Stomach (tissue), 9 donors: ENCODE measurements around the gene MILR1. TPM values are rescaled to one million over a fixed set of nuclear protein-coding genes. Genes with fewer than 3 reads are reported as not detected.
"Not testable (repeated sequence)": the region's sequence is repeated elsewhere in the genome, so short reads cannot be mapped to it uniquely, and the experiment has no call there.

Experiments used
- DNase-seq, 2 donors: peaks; one replicate each; pipeline versions ENCODE4 v3.0.0 to v3.0.0-alpha.2; 2013 to 2019
- H3K27ac ChIP-seq, 5 donors: fragments of 200-600 bp in 4 of 5; sonication (generic) in 4 of 5; one replicate each; pipeline ENCODE4 v1.5.1; 2013 to 2019; ENCODE audit warnings: mild to moderate bottlenecking in 1 of 5, moderate library complexity in 1 of 5
- H3K27me3 ChIP-seq, 3 donors: fragments of 200-600 bp; sonication (generic); one replicate each; pipeline ENCODE4 v1.5.1; 2017 to 2019; ENCODE audit warnings: mixed run types in 1 of 3
- H3K36me3 ChIP-seq, 4 donors: fragments of 200-600 bp; sonication (generic); 1 replicate in 3 of 4; 2 replicates in 1 of 4; pipeline ENCODE4 v1.5.1; 2016 to 2019
- H3K4me1 ChIP-seq, 4 donors: fragments of 200-600 bp; sonication (generic); one replicate each; pipeline ENCODE4 v1.5.1; 2016 to 2019
- H3K4me3 ChIP-seq, 4 donors: fragments of 200-600 bp; sonication (generic) in 3 of 4; one replicate each; pipeline ENCODE4 v1.5.1; 2016 to 2019; ENCODE audit warnings: mild to moderate bottlenecking in 1 of 4
- H3K9me3 ChIP-seq, 4 donors: fragments of 200-600 bp; sonication (generic); one replicate each; pipeline ENCODE4 v1.5.1; 2016 to 2019
- EP300 ChIP-seq: sonication (generic); formaldehyde crosslinking; IDR thresholded peaks from one replicate; pipeline ENCODE4 v1.6.1; 2017; ENCODE audit warnings: antibody characterized with exemption
- POLR2A ChIP-seq, 4 donors: fragments of 450-650 bp; IDR thresholded peaks; one replicate each; pipeline ENCODE4 v1.6.1; 2016; ENCODE audit warnings: antibody characterized with exemption in 4 of 4, control low read depth in 2 of 4, mild to moderate bottlenecking in 1 of 4, moderate library complexity in 1 of 4
- POLR2AphosphoS5 ChIP-seq, 3 donors: sonication (generic); formaldehyde crosslinking; IDR thresholded peaks; one replicate each; pipeline ENCODE4 v1.6.1; 2016; ENCODE audit warnings: antibody characterized with exemption in 3 of 3
- WGBS, 5 donors: extraction: QIAGEN DNeasy Blood & Tissue Kit in 3 of 5; methylation state at CpG; one replicate each; pipeline versions ENCODE4 v1.1.5 to v1.1.7; 2013 to 2018; 5-methylcytosine and 5-hydroxymethylcytosine counted together
- intact Hi-C: fragments of 100-400 bp; cut with DNase I; formaldehyde crosslinking; loops from one replicate; pipeline ENCODE4 v1.15.1; 2023; ENCODE audit warnings: low total_unique reads
- polyA plus RNA-seq, 3 donors: library from polyadenylated mRNA; stranded (reverse); fragments of 200-250 nt; gene quantifications; one replicate each; pipeline ENCODE4 v1.2.3, GENCODE V29; 2013
- total RNA-seq, 5 donors: library from RNA; depleted of rRNA; stranded (reverse); fragments of >200 nt; gene quantifications; one replicate each; pipeline versions ENCODE4 v1.1.0 to v1.2.3, GENCODE V29; 2014 to 2016
- TF ChIP-seq, protein P1 (sequence below), 7 experiments: fragments of 450-650 bp in 4 of 7; fragments of 200-600 bp in 3 of 7; sonication (generic) in 3 of 7; IDR thresholded peaks; one replicate each; pipeline ENCODE4 v1.5.1; 2016 to 2019; ENCODE audit warnings: antibody characterized with exemption in 7 of 7, control low read depth in 2 of 7, mild to moderate bottlenecking in 1 of 7
- donor health status: healthy with polysubstance abuse.
- donor health status: Bipolar disorder and iron deficiency.
- donor health status: healthy.

MILR1 gene
- total and polyA plus RNA-seq, 8 donors, result 1.4 to 4.2 (median 2.7) TPM; not detected in 3

DNA sequence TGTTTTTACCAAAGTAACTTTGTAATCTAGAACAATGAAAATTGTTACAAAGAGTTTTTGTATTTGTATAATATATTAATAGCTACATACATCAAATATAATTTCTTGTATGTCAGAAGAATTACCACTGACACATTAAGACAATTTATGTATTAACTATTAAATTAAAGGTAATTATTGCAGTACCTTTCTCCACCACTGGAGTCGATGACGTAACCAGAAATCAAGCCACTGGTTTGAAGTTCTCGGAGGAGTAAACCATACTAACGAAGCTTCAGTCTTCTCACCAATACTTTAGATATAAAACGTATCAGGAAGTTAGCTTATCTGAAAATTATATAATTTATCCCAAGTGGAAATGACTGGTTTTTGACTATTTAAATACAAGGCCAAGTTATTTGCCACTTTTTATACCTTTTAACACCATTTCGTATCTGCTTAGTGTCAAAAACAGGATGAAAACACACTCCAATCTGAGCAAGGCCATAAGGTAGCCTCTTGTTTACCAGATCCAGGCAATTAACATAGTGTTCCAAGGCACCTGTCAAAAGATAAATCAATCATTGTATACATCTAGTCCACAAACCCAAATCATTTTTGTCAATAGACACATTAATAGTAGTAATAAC is 43.7 kb downstream of the MILR1 start:
- Histone ChIP-seq H3K27ac (no peak overlapping the region), H3K4me1 (peaks cover 21 to 36% (median 28%) of the 10 kb centered on the region in 4 donors), H3K27me3 (no peaks in the 10 kb centered on the region), H3K36me3 (peaks cover 6 to 55% (median 53%) of the 10 kb centered on the region in 4 donors), H3K4me3 (no peak overlapping the region), H3K9me3 (no peaks in the 10 kb centered on the region)
- WGBS, 5 donors, result 77 to 82% (median 79%) methylated on average over 6 of the region's 6 CpGs
- TF ChIP-seq EP300, result no peak
- TF ChIP-seq, protein P1, sequence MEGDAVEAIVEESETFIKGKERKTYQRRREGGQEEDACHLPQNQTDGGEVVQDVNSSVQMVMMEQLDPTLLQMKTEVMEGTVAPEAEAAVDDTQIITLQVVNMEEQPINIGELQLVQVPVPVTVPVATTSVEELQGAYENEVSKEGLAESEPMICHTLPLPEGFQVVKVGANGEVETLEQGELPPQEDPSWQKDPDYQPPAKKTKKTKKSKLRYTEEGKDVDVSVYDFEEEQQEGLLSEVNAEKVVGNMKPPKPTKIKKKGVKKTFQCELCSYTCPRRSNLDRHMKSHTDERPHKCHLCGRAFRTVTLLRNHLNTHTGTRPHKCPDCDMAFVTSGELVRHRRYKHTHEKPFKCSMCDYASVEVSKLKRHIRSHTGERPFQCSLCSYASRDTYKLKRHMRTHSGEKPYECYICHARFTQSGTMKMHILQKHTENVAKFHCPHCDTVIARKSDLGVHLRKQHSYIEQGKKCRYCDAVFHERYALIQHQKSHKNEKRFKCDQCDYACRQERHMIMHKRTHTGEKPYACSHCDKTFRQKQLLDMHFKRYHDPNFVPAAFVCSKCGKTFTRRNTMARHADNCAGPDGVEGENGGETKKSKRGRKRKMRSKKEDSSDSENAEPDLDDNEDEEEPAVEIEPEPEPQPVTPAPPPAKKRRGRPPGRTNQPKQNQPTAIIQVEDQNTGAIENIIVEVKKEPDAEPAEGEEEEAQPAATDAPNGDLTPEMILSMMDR (IDR thresholded peaks at IDR 0.05), result peak in 4 of 7 experiments; percentile 16 to 73 (median 48)
- no peak for DNase-seq
- intact Hi-C loops, result no loop called here

DNA sequence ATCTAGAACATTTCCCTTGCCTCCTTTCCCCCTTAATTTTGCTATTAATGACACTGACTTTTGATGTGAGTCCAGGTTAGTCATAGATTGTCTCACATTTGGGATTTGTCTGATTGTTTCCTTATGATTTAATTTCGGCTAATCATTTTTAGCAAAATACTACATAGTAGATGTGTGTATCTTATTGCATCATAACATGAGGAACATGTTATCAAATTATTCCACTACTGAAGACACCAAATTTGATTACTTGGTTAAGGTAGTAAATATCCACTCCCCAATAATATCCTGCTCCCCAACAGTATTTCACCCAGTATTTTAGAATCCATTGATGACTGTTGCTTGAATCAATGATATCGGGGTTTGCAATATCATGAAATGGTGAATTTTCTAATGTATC is 45.2 kb downstream of the MILR1 start:
- 93 to 100% (median 97%) methylated on average over 2 of the region's 2 CpGs for WGBS, 5 donors
- no peak for TF ChIP-seq POLR2AphosphoS5 (IDR thresholded peaks at IDR 0.05)
- no peak for TF ChIP-seq POLR2A (IDR thresholded peaks at IDR 0.05)
- no peak for TF ChIP-seq EP300
- TF ChIP-seq, protein P1 (IDR thresholded peaks at IDR 0.05), result no peak
- intact Hi-C loops, result no loop called here

DNA sequence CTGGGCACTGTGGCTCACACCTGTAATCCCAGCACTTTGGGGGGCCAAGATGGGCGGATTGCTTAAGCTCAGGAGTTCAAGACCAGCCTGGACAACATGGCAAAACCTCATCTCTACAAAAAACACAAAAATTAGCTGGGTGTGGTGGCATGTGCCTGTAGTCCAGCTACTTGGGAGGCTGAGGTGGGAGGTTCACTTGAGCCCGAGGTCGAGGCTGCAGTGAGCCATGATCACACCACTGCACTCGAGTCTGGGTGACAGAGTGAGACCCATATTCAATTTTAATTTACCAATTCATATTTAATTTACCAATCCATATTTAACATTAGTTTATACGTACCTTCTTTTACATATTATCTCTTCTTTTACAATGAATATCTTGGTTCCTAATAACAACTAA is 46.4 kb downstream of the MILR1 start:
- H3K4me1 ChIP-seq, result peaks cover 34 to 63% (median 48%) of the 10 kb centered on the region in 4 donors
- WGBS, 5 donors, result 86 to 95% (median 90%) methylated on average over 5 of the region's 5 CpGs
- H3K27me3 ChIP-seq, intact Hi-C loops, H3K9me3 ChIP-seq, DNase-seq, H3K27ac ChIP-seq: not testable (repeated sequence)
- peak overlapping the region in 2 of 4 donors; percentile 78 to 90 for H3K4me3 ChIP-seq
- H3K36me3 ChIP-seq, result peaks cover 27 to 57% (median 53%) of the 10 kb centered on the region in 4 donors

More for the DNA sequence above, 45.2 kb downstream of the MILR1 start:
- no peak for DNase-seq
- H3K4me1 ChIP-seq, result peaks cover 29 to 51% (median 42%) of the 10 kb centered on the region in 4 donors
- H3K9me3 ChIP-seq, result no peaks in the 10 kb centered on the region
- H3K27ac ChIP-seq, result no peak overlapping the region
- peaks cover 19 to 57% (median 53%) of the 10 kb centered on the region in 4 donors for H3K36me3 ChIP-seq
- H3K4me3 ChIP-seq, result no peak overlapping the region
- H3K27me3 ChIP-seq, result no peaks in the 10 kb centered on the region

DNA sequence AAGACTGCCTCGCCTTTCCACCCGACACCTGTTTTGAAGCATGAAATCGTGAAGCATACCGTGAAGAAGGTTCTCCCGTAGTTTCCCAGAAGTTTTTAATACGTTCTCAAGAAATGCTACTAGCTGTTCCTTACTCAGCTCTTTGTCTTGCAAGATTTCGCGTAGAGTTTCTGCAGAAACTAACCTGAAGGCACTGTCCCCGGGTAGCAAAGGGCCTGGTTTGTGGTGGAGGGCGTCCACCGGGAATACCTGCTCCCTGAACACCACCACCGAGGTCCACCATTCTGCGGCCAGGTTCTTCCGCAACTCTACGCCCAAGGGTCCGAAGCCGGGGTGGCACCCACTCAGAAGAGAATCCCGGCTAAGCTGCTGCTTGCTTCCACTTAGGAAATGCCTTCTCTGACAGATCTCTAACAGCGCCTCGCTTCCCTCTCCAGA is 47.5 kb downstream of the MILR1 start:
- H3K9me3 ChIP-seq, result no peaks in the 10 kb centered on the region
- intact Hi-C loops, result no loop called here
- peak overlapping the region; percentile 36 to 89 (median 86) for H3K27ac ChIP-seq
- 0 to 1% (median 1%) methylated on average over 20 of the region's 20 CpGs for WGBS, 5 donors
- H3K27me3 ChIP-seq, result no peaks in the 10 kb centered on the region
- H3K4me3 ChIP-seq, result peak overlapping the region; percentile 74 to 90 (median 79)
- peaks cover 35 to 74% (median 54%) of the 10 kb centered on the region in 4 donors for H3K4me1 ChIP-seq
- TF ChIP-seq POLR2AphosphoS5 (IDR thresholded peaks at IDR 0.05), result no peak
- TF ChIP-seq POLR2A (IDR thresholded peaks at IDR 0.05), result no peak
- TF ChIP-seq, protein P1 (IDR thresholded peaks at IDR 0.05), result no peak
- TF ChIP-seq EP300, result no peak
- H3K36me3 ChIP-seq, result peaks cover 36 to 57% (median 53%) of the 10 kb centered on the region in 4 donors
- DNase-seq, result peak in 1 of 2 donors; percentile 17
